Measurements from ENCODE around the gene OR52D1.

- TF ChIP-seq MAZ (IDR thresholded peaks at IDR 0.05; ENCODE audit: borderline replicate concordance, low read depth, low read length) = no peak
- no peak for TF ChIP-seq POLR2A (IDR thresholded peaks at IDR 0.05; ENCODE audit: low read depth, low read length)
- TF ChIP-seq CTCF (conservative IDR thresholded peaks at IDR 0.05; ENCODE audit: low read depth, low read length) = no peak
- no peak for TF ChIP-seq CEBPB (IDR thresholded peaks at IDR 0.05; ENCODE audit: low read depth, low read length)
- no peak for TF ChIP-seq FOS (IDR thresholded peaks at IDR 0.05; ENCODE audit: low read depth, low read length)
- TF ChIP-seq SMC3 (IDR thresholded peaks at IDR 0.05; ENCODE audit: low read depth, low read length) = no peak
- no peak for TF ChIP-seq NFE2L2 (IDR thresholded peaks at IDR 0.05; ENCODE audit: low read depth, low read length)
- TF ChIP-seq USF2 (IDR thresholded peaks at IDR 0.05; ENCODE audit: low read depth, low read length) = no peak
- TF ChIP-seq MAFK (IDR thresholded peaks at IDR 0.05; ENCODE audit: low read depth, low read length) = no peak
- no peak for TF ChIP-seq MXI1 (IDR thresholded peaks at IDR 0.05; ENCODE audit: borderline replicate concordance, low read depth, low read length)
Observed at GRCh38 chr11:5449432-5449831, 39.1 kb upstream of the OR52D1 start.

Data from IMR-90 (cell line).